NCI-H510A (cell line): ENCODE results near the gene VWA2.
"Not testable (repeated sequence)": the region's sequence is repeated elsewhere in the genome, so short reads cannot be mapped to it uniquely, and the experiment has no call there.

Experiments
- DNase-seq: peaks from one replicate; lab custom pipeline; 2025; lab: John Stamatoyannopoulos, UW

Gene VWA2

DNA sequence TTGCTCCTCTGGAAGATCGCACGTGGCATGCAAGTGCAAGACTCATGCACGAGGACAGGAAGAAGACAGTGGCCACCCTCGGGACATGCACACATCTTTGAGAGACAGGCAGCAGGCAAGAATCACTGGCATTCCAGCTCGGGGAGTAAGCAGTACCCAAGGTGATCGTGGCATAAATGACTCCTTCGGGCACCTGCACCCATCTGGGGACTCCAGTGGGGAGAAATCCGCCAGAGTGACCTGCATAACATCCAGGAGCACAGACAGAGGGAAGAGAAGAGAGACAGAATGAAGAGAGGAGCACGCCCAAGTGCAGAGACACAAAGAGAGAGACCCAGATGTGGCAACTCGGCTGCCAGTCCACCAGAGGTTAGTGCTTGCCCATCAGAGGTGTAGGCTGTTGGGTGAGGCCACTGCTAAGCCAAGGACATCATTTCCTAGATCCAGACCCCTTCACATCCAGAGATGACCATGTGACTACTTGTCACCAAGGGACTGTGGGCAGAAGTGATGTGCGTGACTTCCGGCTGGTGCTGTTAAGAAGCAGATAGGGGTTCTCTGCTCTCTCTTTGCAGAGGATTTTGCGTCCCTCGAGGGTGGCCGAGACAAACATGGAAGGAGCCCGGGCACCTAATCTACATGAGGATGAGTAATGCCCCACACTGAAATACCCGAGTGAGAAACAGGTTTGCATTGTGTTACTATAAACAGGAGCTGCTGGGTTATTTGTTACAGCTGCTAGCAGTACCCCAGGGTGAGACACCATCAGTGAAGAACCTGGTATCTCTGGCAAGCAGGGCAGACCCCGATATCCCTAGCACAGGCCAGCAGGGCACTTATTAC lies 80.6 kb downstream of the VWA2 start:
- no peak for DNase-seq

DNA sequence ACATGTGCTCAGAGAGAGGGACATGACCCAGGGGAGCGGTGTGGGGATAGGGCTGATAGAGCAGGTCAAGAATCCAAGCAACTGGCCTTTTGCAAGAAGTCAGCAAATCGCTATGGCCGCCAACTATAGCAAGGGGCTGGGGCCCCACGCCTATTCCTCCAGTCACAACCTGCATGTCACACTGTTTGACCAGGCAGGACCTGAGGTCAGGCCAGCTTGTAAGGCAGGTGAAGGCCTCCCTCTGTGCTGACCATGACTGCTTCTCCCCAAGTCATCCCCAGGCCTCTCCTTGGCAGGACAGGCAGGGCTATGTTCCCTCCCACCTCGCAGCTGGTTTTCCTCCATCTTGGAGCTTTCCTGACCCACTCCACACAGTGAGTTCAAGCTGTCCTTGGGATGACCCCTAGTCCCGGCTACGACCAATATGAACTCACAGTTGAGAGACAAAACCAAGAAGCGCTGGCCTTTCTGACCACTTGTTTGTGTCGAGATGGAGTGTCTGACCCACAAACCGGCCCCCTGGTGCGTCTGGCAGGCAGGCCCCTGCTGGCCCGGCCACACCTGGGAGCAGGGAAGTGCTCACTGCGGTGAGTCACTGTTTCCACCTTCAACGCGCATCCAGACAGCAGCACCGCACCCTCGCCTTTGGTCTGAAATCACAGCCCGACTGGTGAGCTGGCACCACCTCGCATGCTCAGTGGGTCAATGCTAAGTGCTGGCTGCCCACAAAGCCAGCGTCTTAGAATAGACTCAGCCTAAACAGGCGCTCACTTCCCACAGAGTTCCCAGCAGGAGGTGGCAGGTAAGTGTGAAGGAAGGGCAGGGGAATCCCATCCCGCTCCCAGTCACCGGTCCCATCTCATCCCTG lies 81.4 kb downstream of the VWA2 start:
- DNase-seq, result no peak

GRCh38 chr10:114322344-114322743 lies 83.3 kb downstream of the VWA2 start:
- no peak for DNase-seq

- DNase-seq, result no peak
Measured at GRCh38 chr10:114323023-114323422, 84.0 kb downstream of the VWA2 start.

GRCh38 chr10:114326795-114327194 lies 87.7 kb downstream of the VWA2 start:
- DNase-seq, result no peak

GRCh38 chr10:114327537-114328440 lies 88.7 kb downstream of the VWA2 start:
- no peak for DNase-seq

- DNase-seq, result no peak
Measured at GRCh38 chr10:114328441-114328812, 89.4 kb downstream of the VWA2 start.

DNA sequence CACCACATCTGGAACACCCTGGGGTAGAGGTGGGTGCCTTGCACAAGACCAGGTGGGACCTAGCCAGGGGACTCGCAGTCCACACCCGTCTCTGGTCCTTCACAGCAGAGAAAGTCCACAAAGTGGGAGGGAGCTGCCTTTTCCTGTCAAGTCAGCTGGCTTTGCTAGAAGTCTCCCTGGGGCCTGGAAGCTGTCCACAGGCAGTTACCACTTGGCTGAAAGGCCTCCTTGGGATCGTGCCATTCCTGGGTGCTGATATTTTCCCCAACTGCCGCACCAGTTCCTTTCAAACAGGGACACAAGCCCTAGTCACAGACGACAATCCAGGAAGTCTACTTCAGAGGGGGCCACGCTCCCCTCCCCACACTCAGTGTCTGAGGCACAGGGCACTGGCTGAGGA lies 89.8 kb downstream of the VWA2 start:
- no peak for DNase-seq

DNA sequence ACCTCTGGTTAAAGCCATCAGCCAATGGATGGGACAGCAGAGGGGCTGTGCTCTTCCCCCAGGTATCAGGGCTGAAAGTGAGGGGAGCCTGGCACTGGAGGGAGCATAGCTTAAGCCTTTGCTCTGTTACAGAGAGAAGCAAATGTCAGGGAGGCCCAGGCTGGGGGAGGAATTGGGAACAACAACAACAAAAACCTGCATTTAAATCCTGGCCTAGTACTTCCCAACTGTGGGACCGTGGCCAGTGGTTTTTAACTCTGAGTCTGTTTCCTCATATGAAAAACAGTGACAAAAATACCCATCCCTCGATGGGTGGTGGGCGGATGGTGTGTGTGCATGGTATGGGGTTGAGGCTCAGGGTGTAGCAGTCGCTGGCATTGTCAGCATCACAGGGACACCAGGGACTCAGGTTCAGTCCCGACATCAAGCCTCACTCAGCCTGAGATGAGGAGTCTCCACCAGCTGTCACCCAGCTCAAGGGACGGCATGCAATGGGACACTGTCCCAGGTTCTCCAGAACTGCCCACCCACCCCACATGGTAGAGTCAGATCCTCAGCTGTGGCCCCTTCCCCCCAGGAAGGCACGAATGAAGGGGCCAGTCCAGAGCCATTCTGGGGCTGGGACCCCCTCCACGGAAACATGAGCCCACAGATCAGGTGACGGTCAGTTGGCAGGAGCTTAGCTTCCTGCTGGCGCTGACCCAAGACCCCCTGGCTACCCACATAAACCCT lies 90.7 kb downstream of the VWA2 start:
- DNase-seq, result no peak

DNA sequence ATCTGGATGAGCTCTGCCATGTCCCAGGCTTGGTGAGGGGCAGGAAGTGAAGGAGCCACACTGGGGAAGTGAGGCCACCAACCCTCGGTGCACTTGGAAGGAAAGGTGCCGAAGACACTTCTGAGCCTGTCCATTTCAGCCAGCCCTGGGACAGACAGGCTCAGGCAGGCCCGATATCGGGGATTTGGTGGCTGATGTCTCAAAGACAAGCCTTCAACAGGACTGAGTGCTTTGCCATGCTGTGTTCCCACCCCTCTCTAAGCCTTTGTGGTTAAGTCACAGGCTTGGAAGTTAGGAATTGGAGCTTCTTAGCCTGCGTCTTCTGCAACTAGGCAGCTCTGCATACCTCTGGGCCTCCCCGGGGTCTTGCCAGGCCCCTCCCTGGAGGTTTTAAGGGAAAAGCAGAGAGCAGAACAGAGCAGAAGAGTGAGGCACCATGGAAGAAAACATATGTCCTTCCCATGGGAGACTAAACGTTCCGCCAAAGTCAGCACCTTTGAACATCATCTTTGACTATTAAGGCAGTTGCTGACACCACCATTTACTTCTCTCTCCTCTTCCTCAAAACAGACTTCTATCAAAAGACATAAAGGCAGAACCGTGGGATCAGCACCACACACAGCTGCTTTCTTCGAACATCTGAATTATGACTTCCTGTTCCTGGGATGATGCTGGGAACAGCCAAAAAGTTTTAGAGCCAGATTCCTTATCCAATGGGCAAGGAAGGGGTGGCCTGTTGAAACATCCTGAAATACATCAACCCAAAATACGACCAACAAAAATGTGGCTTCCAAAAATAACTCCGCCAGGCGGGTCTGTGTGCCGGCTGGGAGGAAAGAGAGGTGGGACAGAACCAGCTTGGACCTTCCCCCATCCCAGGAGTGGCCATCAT lies 93.5 kb downstream of the VWA2 start:
- no peak for DNase-seq

DNA sequence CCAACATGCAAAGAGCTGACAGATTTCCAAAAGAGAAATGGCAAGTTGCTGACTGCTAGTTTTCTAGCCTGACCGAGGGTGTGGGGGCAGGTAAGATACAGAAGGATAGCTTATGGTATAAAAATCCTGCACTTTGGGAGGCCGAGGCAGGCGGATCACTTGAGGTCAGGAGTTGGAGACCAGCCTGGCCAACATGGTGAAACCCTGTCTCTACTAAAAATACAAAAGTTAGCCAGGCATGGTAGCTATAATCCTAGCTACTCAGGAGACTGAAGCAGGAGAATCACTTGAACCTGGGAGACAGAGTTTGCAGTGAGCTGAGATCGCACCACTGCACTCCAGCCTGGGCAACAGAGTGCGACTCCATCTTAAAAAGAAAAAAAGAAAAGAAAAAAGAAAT lies 94.4 kb downstream of the VWA2 start:
- not testable (repeated sequence) for DNase-seq

GRCh38 chr10:114334301-114334700 lies 95.2 kb downstream of the VWA2 start:
- no peak for DNase-seq

GRCh38 chr10:114335614-114336013 lies 96.6 kb downstream of the VWA2 start:
- no peak for DNase-seq

GRCh38 chr10:114336823-114337509 lies 97.9 kb downstream of the VWA2 start:
- no peak for DNase-seq

- DNase-seq, result no peak
Measured at GRCh38 chr10:114337510-114338462, 98.7 kb downstream of the VWA2 start.

DNA sequence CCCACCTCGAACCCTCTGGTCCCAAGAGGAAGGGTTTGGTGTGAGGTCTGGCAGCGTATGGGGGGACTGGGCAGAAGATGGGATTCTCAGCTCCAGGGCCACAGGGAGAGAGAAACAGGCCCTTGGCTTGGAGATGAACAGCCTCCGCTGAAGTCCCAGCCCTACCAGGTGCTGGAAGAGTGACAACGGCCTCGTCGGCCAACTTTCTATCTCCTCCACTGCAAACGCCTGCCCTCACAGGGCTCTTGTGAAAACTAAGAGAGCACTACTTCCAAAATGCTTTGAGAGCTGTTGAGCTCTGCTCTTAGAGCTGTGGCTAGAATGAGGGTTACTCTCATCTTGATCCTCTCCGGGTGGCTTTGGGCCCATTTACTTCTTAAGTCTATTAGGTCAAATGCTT lies 101.8 kb downstream of the VWA2 start:
- no peak for DNase-seq
